AG10803 (cell line): Measurements from ENCODE around the gene MAIP1.

Experiments used
- DNase-seq: peaks from one replicate; pipeline ENCODE4 v3.0.0; 2010; ENCODE audit warnings: low read depth
- H3K4me3 ChIP-seq: 2 replicates; pipeline ENCODE4 v1.5.1; 2011; ENCODE audit warnings: mild to moderate bottlenecking, low read length, control low read depth
- CTCF ChIP-seq: conservative IDR thresholded peaks from 2 replicates; pipeline ENCODE4 v1.5.1; 2011; ENCODE audit warnings: mild to moderate bottlenecking, low read length, control low read depth, inconsistent platforms

MAIP1 gene

GRCh38 chr2:199979398-199979797, 24.0 kb downstream of the MAIP1 start:
- TF ChIP-seq CTCF, result no peak
- no peak overlapping the region for H3K4me3 ChIP-seq
- no peak for DNase-seq

- no peak overlapping the region; the same call in 1 of the 2 replicates for H3K4me3 ChIP-seq
- peak; percentile 81 for TF ChIP-seq CTCF
- peak; percentile 78 for DNase-seq
Measured at GRCh38 chr2:199979832-199980628, 24.6 kb downstream of the MAIP1 start.

DNA sequence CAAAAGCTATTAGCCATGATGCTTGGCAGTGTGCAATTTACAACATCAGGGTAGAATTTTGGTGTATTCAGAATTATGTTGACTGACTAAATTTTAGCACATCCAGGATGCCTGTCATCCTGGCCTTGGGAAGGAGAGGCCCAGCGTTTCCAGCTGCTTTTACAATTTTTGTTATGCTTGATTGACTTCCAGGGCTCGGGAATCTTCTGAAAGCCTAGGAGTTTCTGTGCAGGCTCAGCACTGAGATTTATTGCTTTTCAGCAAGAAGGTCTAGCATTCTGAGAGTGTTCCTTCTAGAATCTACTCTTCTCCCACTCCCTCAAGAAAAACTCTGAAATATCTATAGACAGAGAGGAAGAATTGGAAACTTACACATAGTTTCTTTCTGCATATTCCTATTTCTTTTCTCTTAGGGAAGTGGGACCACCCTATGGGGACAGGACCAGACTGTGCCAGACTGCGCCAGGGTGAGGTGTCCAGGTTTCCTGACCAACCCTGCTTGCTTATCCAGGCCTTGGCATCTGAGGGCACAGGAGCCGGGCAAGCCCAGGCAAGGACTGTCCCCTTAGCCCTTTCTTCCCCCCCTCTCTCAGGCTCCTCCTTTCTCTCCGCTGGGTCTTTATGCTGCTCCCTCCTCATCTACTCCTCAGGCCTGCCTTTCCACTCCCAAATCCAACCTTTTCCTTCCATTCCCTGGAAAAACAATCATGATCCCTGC, 26.9 kb downstream of the MAIP1 start:
- no peak overlapping the region for H3K4me3 ChIP-seq
- no peak for TF ChIP-seq CTCF
- DNase-seq, result no peak

DNA sequence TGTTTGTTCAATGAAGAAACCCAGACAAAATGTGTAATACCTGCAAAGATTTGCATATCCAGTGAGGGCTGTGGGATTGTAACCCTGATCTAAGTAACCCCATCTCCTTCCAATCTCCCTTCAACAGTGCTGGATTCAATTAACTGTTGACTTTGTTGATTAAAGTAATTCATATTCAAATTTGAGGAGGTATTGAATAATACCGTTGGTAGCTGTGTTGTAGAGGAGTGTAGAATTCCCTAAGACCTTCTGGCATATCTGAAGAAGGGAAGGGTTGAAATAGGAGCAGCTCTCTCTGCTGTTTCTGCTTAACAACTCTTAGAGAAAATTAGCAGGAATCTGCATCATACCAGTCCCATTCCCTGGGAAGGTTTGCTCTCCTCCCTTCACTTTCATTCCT, 28.2 kb downstream of the MAIP1 start:
- TF ChIP-seq CTCF, result no peak
- H3K4me3 ChIP-seq, result no peak overlapping the region
- DNase-seq, result no peak

- TF ChIP-seq CTCF, result no peak
- DNase-seq, result no peak
- H3K4me3 ChIP-seq, result no peak overlapping the region
Measured at GRCh38 chr2:199984159-199984558, 28.8 kb downstream of the MAIP1 start.

DNA sequence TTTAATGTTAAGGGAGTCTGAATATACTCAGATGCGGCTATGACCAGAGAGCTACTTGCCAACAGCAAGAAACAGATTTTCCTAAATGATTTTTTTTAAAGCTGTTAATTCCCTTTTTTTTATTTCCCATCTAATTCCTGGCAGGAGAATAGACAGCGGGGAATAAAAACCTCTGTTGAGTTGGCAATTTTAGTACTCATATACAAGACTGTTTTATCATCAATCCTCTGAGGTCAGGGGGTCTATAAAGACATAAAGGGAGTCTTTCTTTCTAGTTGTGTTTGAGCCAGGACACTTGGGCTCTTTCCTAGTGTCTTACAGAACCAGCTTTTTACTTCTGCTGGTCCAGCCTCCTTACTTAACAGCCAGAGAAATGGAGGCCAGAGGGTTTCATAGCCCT, 29.4 kb downstream of the MAIP1 start:
- H3K4me3 ChIP-seq, result no peak overlapping the region
- no peak for TF ChIP-seq CTCF
- DNase-seq, result no peak
